ENCODE results near the gene BATF2. TPM values are rescaled to one million over a fixed set of nuclear protein-coding genes. Genes with fewer than 3 reads are reported as not detected.
A peak's percentile ranks its signal among the peaks of the same experiment; 100 is the strongest.
"Not testable (repeated sequence)": the region's sequence is repeated elsewhere in the genome, so short reads cannot be mapped to it uniquely, and the experiment has no call there.

The BATF2 gene
- total RNA-seq, 1 donor from 2014 or later = 0.21 TPM

GRCh38 chr11:65013130-65013887 lies 16.5 kb upstream of the BATF2 start:
- peak; percentile 96 for DNase-seq

- DNase-seq = no peak
These were observed 12.1 kb upstream of the BATF2 start for GRCh38 chr11:65008873-65009272.

- DNase-seq = no peak
These were observed 11.2 kb upstream of the BATF2 start for GRCh38 chr11:65008016-65008415.

GRCh38 chr11:65003968-65004367 lies 7.2 kb upstream of the BATF2 start:
- DNase-seq = not testable (repeated sequence)

- no peak for DNase-seq
These were observed 6.5 kb upstream of the BATF2 start for GRCh38 chr11:65003282-65003681.

GRCh38 chr11:65002706-65003105 lies 5.9 kb upstream of the BATF2 start:
- peak; percentile 22 for DNase-seq

- no peak for DNase-seq
These were observed 2.7 kb upstream of the BATF2 start for GRCh38 chr11:64999478-64999877.

GRCh38 chr11:64998690-64999431 lies 2.1 kb upstream of the BATF2 start:
- no peak for DNase-seq

GRCh38 chr11:64998141-64998540 lies 1.4 kb upstream of the BATF2 start:
- no peak for DNase-seq

GRCh38 chr11:64996327-64996709 lies 453 bp downstream of the BATF2 start:
- no peak for DNase-seq

- DNase-seq = no peak
These were observed 2.5 kb downstream of the BATF2 start for GRCh38 chr11:64994318-64994717.

- DNase-seq = peak; percentile 31
These were observed 6.4 kb downstream of the BATF2 start for GRCh38 chr11:64990222-64990923.

GRCh38 chr11:64989416-64989815 lies 7.4 kb downstream of the BATF2 start:
- DNase-seq = no peak

GRCh38 chr11:64987998-64988854 lies 8.5 kb downstream of the BATF2 start:
- no peak for DNase-seq

GRCh38 chr11:64983339-64983738 lies 13.4 kb downstream of the BATF2 start:
- DNase-seq = not testable (repeated sequence)

- no peak for DNase-seq
These were observed 20.1 kb downstream of the BATF2 start for GRCh38 chr11:64976651-64977050.

GRCh38 chr11:64974124-64974523 lies 22.6 kb downstream of the BATF2 start:
- DNase-seq = no peak

GRCh38 chr11:64971421-64972233 lies 25.1 kb downstream of the BATF2 start, which contains the start of gene MAJIN:
Gene MAJIN, minus strand, starts transcription at chr11:64972108. Its CDS starts 12,703 bp downstream, at chr11:64959405.
- DNase-seq = peak; percentile 92

GRCh38 chr11:64970731-64971151 lies 26.0 kb downstream of the BATF2 start:
- no peak for DNase-seq

- no peak for DNase-seq
These were observed 27.6 kb downstream of the BATF2 start for GRCh38 chr11:64969209-64969608.

- DNase-seq = no peak
These were observed 29.4 kb downstream of the BATF2 start for GRCh38 chr11:64967375-64967774.
